HG03460 (cell line): Measurements from ENCODE around the gene TUBA4A.

Source experiments
- ATAC-seq: cut with Tn5 transposase; IDR thresholded peaks from one replicate; pipeline ENCODE4 v1.9.1; 2021; ENCODE audit not compliant: unreplicated experiment

The TUBA4A gene

GRCh38 chr2:219253753-219254589 lies at the start of gene TUBA4A:
Gene TUBA4A (minus strand): TSS chr2:219253918. CDS start chr2:219253858, 60 bp downstream.
- peak; percentile 42 for ATAC-seq

- no peak for ATAC-seq
These were observed 48.8 kb upstream of the TUBA4A start for GRCh38 chr2:219302412-219302968.

- ATAC-seq = no peak
These were observed 46.3 kb upstream of the TUBA4A start for GRCh38 chr2:219300022-219300421.

GRCh38 chr2:219299372-219299760 lies 45.6 kb upstream of the TUBA4A start:
- ATAC-seq = no peak

- peak; percentile 48 for ATAC-seq
These were observed 45.1 kb upstream of the TUBA4A start for GRCh38 chr2:219298759-219299371.

GRCh38 chr2:219297766-219298456 lies 44.2 kb upstream of the TUBA4A start:
- ATAC-seq = no peak

- ATAC-seq = no peak
These were observed 43.1 kb upstream of the TUBA4A start for GRCh38 chr2:219296631-219297391.

- no peak for ATAC-seq
These were observed 42.4 kb upstream of the TUBA4A start for GRCh38 chr2:219296142-219296541.

- ATAC-seq = peak; percentile 89
These were observed 40.9 kb upstream of the TUBA4A start for GRCh38 chr2:219294356-219295351.

GRCh38 chr2:219293736-219294231 lies 40.1 kb upstream of the TUBA4A start:
- ATAC-seq = no peak

GRCh38 chr2:219292616-219293015 lies 38.9 kb upstream of the TUBA4A start:
- no peak for ATAC-seq

GRCh38 chr2:219291910-219292490 lies 38.3 kb upstream of the TUBA4A start:
- ATAC-seq = no peak

- ATAC-seq = no peak
These were observed 37.7 kb upstream of the TUBA4A start for GRCh38 chr2:219291394-219291793.

GRCh38 chr2:219290381-219291171 lies 36.9 kb upstream of the TUBA4A start:
- ATAC-seq = no peak

GRCh38 chr2:219289537-219290361 lies 36.0 kb upstream of the TUBA4A start:
- ATAC-seq = no peak

- ATAC-seq = no peak
These were observed 35.4 kb upstream of the TUBA4A start for GRCh38 chr2:219289195-219289536.

GRCh38 chr2:219287580-219288265 lies 34.0 kb upstream of the TUBA4A start:
- no peak for ATAC-seq
